GM12891 (cell line): ENCODE results near the gene RAMP1.

Source experiments
- POLR2A ChIP-seq: IDR thresholded peaks from 2 replicates; pipeline ENCODE4 v1.6.1; 2011; ENCODE audit warnings: low read depth, low read length, control low read depth
- POU2F2 ChIP-seq: IDR thresholded peaks from 2 replicates; pipeline ENCODE4 v1.6.1; 2011; ENCODE audit warnings: low read depth, mild to moderate bottlenecking, control low read depth, low read length, moderate library complexity
- TAF1 ChIP-seq: IDR thresholded peaks from 2 replicates; pipeline ENCODE4 v1.6.1; 2011; ENCODE audit warnings: low read depth, low read length, control low read depth

- TF ChIP-seq TAF1: no peak
- TF ChIP-seq POU2F2: no peak
- no peak for TF ChIP-seq POLR2A
Measured at GRCh38 chr2:237900891-237901831, 41.7 kb downstream of the RAMP1 start.
